Anterior cingulate cortex (tissue), 58 donors: ENCODE measurements around the gene IGF2R.
"Not testable (repeated sequence)": the region's sequence is repeated elsewhere in the genome, so short reads cannot be mapped to it uniquely, and the experiment has no call there.

Experiments
- DNase-seq, 58 donors: peaks; one replicate each; lab custom pipeline; 2025; lab: John Stamatoyannopoulos, UW

Gene IGF2R

DNA sequence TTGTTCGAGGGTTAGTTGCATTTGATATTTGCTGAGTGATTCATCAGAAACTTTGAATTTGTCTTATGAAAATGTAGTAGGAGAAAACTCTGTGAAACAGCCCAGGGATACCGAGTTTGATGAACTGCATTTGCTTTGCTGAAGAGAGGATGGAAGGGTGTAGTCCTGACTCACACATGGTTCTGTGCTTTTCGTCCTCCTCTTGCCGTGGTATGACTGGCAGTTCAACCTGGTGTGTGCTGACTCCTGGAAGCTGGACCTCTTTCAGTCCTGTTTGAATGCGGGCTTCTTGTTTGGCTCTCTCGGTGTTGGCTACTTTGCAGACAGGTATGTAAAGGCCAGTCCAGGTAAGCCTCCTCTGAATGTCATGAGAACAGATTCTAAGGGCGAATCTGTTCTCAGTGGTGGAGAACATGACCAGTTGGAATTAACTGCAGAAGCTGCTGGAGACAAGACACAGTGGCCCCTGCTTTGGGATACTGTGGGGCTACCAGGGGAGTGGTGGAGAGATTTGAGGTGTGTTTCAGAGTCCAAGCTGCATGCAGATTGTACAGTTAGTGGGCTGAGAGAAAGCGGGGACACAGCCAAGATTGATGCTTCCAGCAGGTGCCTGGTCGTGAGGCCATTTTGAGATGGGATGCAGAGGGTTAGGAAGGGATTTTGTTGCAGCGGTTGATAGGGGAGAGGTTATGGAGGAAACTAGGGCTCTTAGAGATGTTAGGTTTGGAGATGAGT lies 161.2 kb downstream of the IGF2R start:
- DNase-seq, result no peak

DNA sequence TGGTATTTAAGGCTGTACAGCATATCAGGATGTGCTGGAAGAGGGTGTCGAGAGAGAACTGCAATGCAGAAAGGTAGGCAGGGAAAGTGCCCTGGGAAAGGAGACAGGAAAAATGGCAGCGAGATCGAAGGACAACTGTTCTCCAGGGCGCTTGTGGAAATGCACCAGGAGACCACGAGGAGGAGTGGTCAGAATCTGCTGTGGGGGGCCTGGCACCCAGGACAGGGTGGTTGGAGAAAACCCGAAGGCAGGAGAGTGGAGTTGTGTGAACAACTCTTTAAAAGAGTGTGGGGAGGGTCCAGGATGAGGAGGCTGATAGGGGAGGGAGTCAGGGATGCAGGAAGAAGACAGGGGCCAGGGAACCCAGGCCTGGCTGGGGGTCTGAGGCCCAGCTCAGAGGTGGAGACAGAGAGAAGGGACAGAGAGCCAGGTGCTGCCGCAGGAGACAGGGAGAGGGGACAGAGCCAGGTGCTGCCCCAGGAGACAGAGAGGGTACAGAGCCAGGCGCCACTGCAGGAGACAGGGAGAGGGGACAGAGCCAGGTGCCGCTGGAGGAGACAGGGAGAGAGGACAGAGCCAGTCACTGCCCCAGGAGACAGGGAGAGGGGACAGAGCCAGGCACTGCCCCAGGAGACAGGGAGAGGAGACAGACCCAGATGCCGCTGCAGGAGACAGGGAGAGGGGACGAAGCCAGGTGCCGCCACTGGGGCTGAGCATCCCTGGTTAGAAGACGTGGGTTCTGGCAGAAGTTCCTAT lies 162.0 kb downstream of the IGF2R start:
- no peak for DNase-seq

DNA sequence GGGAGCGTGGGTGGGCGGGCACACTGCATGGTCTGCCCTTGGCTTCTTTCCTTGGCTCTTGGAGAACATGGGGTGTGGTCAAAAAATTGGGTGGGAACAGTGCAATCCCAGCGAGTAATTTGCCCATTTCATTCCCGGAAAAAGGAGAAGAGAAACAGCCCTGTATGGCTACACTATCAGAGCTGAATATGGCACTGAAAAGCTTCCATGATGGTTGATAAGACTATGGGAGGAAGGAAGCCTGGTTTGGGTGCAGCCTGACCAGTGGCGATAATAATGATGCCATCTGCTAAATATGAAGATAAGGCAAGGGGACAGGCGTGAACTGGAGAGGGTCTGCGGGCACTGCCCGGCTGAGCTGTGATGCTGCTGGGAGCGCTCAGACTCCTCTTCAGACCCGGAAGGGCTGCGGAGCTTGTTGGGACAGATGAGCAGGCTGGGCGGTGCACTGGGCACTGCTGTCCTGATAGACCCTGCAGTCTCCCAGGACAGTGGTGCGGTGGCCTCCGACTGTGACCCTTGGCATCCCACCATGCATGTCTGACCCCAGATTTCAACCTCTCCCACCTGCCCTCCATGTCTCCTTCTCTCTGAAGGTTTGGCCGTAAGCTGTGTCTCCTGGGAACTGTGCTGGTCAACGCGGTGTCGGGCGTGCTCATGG lies 162.9 kb downstream of the IGF2R start:
- no peak for DNase-seq

DNA sequence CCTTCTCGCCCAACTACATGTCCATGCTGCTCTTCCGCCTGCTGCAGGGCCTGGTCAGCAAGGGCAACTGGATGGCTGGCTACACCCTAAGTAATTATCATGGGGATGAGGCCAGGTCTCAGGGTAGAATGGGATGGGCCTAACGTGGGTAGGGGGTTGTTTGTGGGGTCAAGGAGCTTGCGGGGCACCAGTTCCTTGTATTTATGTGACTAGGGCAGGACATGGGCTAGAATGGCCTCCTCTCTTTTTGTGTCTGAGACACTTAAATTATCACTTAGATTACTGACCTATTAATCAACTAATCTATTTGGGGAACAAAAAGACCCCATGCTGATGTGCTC lies 163.4 kb downstream of the IGF2R start:
- DNase-seq, result no peak

DNA sequence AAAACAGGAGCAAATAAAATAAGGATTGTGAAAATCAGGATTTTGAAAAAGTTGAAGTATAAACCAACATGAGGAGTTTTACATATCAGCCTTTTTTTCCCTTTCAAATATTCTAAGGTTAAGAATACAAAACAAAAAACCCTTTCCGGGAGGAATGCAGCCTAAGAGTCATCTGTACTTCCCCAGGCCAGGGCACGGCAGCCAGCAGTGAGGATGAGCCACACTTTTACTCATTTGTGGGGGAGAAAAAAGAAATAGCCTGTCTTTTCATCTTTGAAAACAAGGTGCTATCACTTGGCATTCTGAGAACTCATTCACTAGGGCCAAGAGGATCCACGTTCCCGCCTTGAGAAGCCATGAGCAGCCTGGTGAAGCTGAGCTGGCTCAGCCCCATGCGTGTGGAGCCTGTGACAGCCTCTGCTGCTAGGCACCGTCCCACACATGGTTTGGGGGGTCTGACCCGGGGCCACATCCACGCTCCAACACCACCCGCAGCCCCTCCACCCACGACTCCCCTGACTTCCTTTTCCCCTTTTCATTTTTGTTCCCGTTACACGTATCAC lies 164.0 kb downstream of the IGF2R start:
- DNase-seq, result no peak

DNA sequence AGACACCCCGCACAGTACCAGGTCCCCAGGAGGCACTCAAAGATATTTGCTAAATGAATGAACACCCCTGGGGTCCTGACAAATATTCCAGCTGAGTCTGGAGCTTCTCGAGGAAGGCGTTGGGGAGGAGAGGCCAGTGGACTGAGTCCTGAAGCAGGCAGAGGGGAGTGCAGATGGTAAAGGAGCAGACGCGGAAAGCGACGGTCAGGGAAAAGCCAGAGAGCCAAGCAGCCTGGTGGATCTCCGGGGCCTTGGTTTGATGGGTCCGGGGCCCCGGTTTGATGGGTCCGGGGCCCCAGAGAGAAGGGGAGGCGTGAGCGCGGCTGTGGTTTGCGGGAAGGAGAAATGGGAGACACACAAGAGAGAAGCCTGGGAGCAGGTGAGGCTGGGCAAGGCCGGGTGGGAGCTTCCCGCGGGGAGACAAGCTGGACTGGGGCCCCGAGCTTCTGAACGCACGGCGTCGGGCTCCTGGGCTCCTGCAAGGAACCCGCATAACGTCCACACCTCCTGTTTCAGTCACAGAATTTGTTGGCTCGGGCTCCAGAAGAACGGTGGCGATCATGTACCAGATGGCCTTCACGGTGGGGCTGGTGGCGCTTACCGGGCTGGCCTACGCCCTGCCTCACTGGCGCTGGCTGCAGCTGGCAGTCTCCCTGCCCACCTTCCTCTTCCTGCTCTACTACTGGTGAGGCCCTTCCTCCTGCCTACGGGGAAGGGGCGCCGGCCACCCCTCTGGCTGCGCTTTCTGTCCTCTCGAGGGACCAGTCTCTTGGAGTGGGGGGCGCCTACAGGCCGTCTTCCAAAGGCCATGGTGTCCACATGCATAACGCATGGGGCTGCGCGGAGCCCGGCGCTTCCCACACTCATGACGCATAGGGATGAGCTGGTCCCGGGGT lies 164.8 kb downstream of the IGF2R start:
- DNase-seq, result no peak

DNA sequence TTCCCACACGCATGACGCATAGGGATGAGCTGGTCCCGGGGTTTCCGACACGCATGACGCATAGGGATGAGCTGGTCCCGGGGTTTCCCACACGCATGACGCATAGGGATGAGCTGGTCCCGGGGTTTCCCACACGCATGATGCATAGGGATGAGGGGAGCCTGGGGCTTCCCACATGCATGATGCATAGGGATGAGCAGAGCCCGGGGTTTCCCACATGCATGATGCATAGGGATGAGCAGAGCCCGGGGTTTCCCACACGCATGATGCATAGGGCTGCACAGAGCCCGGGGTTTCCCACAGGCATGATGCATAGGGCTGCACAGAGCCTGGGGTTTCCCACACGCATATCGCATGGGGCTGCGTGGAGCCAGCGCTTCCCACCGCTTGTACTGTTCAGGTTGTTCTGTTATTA lies 165.5 kb downstream of the IGF2R start:
- not testable (repeated sequence) for DNase-seq

DNA sequence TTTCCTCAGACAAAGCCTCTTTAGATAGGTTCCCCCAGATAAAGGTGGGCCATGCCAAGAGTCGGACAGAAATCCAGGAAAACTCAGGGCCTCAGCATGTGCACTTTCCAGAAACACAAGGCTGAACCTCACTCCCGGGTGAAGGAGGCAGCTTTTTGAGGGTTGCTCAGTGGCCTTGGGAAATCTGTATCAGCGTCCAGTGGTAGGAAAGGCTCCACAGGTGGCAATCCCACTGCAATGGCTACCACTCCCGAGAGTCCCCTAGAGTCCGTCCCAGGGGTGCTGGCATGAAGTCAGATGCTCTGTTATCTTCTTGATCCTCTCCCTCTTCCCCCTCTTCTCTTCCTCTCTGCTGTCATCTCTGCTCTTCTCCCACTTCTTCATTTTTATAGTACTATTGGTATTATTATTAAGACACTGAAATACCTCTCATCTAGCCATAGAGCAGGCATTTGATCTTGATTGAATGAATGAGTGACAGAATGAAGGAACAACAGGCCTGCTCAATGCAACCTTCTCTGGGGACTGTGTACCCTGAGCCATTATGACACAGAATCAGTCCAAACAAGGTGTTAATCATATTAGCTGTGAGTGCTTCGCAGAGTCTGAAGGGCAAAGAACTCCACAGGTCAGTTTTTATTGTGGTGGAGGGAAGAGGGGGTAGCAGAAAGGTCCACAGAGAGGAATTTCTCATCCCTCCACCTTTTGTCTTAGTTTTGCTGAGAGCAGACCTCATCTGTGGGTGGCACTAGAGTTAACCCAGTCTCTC lies 166.1 kb downstream of the IGF2R start:
- DNase-seq, result no peak

DNA sequence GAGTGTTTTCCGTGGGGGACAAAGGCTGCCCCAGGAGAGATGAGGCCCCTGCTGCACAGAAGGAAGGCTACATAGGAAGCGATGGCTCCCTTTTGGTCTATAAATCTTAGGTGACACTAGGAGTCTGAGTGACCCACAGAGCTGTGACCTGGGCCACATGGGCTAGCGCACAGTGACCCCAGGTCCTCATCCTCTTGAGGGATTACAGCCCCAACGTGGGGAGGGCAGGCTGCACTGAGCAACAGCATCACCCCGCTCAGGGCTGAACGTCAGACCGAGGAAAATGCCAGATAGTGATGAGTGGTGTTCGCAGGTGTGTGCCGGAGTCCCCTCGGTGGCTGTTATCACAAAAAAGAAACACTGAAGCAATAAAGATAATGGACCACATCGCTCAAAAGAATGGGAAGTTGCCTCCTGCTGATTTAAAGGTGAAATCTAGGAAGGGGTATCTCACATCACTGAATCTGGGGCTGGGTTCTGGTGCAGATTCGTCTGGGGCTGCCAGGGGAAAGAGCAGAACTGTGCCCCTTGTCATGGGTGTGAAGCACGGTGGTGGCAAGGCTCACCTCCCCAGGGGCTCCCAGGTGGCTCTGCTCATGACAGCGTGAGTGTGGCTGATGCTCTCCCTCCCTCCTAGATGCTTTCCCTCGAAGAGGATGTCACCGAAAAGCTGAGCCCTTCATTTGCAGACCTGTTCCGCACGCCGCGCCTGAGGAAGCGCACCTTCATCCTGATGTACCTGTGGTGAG lies 167.2 kb downstream of the IGF2R start:
- DNase-seq, result no peak

DNA sequence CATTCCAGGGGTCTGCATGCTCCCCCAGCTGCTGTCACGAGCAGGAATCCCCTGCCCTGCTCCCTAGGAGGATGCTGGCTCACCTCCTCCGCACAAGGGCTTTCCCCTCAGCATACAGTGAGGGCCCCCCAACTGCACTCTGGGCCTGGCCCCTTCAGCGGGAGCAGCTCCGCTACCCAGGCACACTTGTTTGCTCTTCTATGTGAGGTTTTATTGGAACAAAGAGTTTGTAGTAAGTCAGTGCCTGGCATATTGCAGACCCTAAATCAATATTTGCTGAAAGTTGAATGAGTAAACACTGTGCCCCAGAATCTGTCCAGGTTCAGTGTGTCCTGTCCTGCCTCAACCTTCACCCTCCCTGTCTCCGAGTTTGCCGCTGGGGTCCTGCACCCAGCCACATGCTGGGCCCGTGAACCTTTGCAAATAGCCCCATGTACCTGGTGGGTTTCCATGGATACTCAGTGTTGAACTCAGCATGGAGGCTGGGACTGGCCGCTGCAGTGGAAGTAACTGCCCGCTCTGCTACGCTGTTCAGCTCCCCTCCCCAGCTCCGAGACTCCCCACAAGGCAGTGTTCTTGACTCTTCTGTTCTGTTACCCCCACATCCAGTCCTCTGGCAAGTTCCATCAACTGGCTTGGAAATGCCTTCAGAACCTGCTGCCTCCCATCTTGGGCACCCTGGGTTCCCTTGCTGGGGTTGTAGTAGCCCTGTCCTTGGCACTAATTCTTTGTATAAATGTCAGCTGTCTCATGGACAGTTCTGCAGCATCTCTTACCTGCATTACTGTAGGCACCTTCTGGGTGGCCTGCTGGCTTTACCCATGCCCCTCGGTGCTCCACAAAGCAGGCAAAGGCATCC lies 168.5 kb downstream of the IGF2R start:
- DNase-seq, result no peak

DNA sequence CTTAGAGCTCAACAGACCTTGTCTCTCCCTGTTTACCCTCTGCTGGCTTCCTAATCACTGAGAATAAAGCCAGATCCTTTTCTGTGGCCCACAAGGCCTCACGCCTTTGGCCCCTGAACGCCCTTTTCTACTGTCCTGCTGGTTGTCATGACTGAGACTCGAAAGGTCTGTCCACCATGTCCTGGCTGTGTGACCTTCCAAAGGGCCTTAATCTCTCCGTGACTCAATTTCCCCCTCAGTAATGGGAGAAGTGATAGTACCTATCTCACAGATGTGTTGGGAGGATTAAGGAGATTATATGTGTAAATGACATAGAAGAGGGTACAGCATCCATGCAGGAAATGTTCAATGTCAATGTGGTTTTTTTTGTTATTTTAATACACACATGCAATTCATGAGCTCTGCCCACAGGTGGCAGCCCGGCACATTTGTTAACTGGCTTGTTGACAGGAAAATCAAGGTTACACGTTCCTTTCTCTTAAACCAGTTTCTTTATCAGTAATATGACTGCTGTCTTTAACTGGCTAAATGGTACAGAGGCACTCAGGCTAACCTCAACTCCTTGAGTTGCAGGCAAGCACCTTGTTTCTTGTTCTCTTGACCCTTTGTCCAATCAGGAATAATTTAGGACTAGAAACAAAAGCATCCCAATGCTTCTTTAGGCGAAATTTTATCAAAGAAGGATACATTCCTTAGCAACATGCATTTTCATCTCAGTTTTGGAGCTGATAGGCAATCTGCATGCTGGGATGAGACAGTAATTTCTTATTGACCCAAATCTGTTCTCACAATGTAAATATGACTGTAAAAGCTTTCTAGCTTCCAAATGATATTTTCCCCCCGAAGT lies 169.3 kb downstream of the IGF2R start:
- DNase-seq, result peak in 19 of 58 donors; percentile 1 to 52 (median 10)

DNA sequence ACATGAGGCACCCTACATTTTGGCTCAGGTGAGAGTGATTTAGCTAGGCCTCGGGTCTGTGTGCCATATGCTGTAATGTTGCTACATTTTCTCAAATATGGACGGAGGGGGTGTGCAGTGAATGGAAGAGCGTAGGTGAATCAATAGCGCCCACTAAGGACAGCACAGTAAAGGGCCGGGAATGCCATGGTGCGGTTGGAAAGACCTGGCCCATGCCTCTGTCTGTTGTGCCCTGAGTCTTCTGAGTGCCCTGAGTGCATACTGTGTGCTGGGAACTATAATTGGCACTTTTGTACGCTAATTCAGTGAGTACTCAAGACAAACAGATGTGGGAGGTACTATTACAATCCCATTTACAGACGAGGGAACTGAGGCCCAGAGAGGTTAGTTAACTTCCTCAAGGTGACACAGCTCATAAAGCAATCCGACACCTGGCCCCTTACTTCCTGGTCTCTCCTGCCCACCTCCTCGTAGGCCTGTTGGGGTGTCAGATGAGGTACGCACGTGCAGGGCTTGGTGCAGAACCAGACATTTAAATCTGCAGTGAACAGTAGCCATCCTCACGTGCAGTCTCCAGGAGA lies 170.0 kb downstream of the IGF2R start:
- no peak for DNase-seq

DNA sequence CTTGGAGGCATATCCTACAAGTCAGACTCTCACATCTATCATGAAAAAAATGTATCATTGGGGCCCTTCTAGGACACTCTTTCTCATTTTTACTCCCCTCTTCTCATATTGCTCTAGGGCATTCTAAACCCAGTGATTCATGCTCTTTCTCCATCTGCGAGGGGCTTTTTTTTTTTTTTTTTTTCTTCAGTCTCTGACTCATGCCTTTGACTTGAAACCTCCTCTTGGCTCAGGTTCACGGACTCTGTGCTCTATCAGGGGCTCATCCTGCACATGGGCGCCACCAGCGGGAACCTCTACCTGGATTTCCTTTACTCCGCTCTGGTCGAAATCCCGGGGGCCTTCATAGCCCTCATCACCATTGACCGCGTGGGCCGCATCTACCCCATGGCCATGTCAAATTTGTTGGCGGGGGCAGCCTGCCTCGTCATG lies 170.6 kb downstream of the IGF2R start:
- no peak for DNase-seq

DNA sequence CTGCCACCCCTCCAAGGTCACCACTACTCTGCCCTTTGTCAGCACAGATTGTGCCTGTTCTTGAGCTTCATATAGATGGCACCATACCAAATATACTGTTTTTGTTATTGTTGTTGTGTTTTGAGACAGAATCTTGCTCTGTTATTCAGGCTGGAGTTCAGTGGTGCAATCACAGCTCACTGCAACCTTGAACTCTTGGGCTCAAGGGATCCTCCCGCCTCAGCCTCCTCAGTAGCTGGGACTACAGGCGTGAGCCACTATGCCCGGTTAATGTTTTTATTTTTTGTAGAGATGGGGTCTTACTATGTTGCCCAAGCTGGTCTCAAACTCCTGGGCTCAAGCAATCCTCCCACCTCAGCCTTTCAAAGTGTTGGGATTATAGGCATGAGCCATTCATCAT lies 171.6 kb downstream of the IGF2R start:
- not testable (repeated sequence) for DNase-seq

DNA sequence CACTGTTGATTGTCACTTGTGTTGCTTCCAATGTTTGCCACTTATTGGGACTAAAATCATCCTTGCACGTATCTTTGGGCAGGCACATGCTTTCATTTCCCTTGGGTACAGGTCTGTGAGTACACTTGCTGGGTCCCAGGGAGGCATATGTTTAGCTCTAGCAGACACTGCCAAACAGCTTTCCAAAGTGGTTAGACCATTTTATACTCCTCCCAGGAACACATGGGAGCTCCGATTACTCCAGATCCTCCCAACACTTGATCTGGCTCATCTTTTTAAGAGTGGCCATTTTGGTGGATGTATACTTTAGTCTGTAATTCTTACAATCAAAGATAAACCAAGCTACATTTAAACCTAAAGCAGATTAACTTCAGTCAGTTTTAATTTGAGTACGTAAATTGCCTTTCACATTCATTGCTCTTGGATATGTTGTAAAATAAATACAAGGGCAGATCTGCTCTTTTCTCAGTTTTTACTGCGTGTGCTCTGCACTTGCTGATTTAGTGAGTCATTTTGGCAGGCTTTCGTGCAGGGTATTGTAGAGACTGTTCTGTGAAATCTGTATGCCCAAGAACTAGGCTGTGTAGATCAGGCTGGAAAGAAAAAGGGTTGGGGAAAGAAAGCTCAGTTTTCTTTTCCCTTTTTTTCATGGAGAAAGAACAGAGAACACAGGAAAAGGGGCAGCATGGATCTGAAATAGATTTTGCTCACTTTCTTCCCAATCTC lies 172.3 kb downstream of the IGF2R start:
- DNase-seq, result no peak
